OCI-LY1 (cell line): ENCODE results near the gene APLP1.

ENCODE experiments used
- EZH2 ChIP-seq: fragments of 200-600 bp; sonication (generic), shearing (Covaris generic); IDR thresholded peaks from 2 replicates; pipeline ENCODE4 v1.8.0; 2017; ENCODE audit warnings: borderline replicate concordance, mixed run types, mild to moderate bottlenecking, antibody characterized with exemption, low read length, moderate library complexity, mixed read lengths
- TF ChIP-seq, protein P1 (sequence below): fragments of 200-600 bp; sonication (generic), shearing (Covaris generic); IDR thresholded peaks from 2 replicates; pipeline ENCODE4 v1.5.1; 2017; ENCODE audit warnings: mild to moderate bottlenecking, antibody characterized with exemption, low read length, moderate library complexity, mixed read lengths

DNA sequence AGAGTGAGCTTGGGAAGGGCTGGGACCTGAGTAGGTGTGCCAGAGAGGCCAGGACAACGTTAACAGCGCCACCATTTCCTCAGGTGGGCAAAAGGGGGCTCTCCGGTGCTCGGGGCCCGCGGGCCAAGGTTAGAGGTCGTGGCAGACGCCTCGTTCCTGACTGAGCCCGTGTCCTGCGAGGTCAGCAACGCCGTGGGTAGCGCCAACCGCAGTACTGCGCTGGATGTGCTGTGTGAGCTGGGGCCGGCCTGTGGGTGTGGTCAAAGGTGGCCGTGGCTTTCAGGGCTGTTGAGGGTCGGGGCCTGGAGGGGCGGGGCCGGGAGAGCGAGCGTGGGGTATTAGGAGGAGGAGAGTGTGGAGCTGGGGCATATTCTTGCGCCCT is 7.9 kb upstream of the APLP1 start:
- TF ChIP-seq, protein P1, sequence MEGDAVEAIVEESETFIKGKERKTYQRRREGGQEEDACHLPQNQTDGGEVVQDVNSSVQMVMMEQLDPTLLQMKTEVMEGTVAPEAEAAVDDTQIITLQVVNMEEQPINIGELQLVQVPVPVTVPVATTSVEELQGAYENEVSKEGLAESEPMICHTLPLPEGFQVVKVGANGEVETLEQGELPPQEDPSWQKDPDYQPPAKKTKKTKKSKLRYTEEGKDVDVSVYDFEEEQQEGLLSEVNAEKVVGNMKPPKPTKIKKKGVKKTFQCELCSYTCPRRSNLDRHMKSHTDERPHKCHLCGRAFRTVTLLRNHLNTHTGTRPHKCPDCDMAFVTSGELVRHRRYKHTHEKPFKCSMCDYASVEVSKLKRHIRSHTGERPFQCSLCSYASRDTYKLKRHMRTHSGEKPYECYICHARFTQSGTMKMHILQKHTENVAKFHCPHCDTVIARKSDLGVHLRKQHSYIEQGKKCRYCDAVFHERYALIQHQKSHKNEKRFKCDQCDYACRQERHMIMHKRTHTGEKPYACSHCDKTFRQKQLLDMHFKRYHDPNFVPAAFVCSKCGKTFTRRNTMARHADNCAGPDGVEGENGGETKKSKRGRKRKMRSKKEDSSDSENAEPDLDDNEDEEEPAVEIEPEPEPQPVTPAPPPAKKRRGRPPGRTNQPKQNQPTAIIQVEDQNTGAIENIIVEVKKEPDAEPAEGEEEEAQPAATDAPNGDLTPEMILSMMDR: 0 out of 2 replicates have a peak, but pooled peaks have one; percentile 5
- TF ChIP-seq EZH2: no peak
